ENCODE data around the gene RAB1B.

DNA sequence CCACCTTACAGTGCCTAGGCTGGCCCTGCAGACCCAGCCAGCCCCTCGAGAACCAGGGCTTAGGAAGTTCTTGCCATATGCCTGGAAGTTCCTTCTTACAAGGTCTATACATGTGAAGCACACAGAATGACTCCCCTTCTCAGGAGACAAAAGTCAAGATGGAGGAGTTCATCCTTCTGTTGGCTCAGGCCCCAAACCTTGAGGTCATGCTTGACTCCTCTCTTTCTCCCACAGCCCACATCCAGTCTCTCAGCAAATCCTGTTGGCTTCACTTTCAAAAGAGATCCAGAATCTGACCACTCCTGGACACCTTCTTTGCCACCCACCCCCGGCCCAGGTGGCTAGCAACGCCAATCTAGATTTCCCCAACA lies 50.1 kb downstream of the RAB1B start:
- TF ChIP-seq CTCF (IDR thresholded peaks at IDR 0.05 in 2 of 3, conservative IDR thresholded peaks at IDR 0.05 in 1 of 3; ENCODE audit: borderline replicate concordance in 1 of 3, insufficient read depth in 1 of 3, low read depth in 2 of 3, low read length in 2 of 3) (no peak), ZFX (IDR thresholded peaks at IDR 0.05) (no peak), POLR2A (IDR thresholded peaks at IDR 0.05; ENCODE audit: borderline replicate concordance, extremely low read depth, insufficient read depth, insufficient read length) (no peak), POLR2AphosphoS5 (IDR thresholded peaks at IDR 0.05; ENCODE audit: low read depth, low read length) (no peak), SIN3A (IDR thresholded peaks at IDR 0.05; ENCODE audit: low read depth) (no peak), ZNF274 (IDR thresholded peaks at IDR 0.05; ENCODE audit: low read depth, low read length) (no peak)
